Pons (tissue), 1 donor: Measurements from ENCODE around the gene COX19.
"Not testable (repeated sequence)": the region's sequence is repeated elsewhere in the genome, so short reads cannot be mapped to it uniquely, and the experiment has no call there.

Source experiments
- DNase-seq: peaks from one replicate; pipeline ENCODE4 v3.0.0-alpha.2; 2016; ENCODE audit warnings: low spot score

The COX19 gene

DNA sequence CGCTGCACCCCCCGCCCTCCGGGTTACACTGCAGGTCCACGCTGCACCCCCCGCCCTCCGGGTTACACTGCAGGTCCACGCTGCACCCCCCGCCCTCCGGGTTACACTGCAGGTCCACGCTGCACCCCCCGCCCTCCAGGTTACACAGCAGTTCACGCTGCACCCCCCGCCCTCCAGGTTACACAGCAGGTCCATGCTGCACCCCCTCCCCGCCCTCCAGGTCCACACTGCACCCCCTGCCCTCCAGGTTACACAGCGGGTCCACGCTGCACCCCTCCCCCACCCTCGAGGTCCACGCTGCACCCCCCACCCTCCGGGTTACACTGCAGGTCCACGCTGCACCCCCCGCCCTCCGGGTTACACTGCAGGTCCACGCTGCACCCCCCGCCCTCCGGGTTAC, 51.3 kb downstream of the COX19 start:
- not testable (repeated sequence) for DNase-seq

DNA sequence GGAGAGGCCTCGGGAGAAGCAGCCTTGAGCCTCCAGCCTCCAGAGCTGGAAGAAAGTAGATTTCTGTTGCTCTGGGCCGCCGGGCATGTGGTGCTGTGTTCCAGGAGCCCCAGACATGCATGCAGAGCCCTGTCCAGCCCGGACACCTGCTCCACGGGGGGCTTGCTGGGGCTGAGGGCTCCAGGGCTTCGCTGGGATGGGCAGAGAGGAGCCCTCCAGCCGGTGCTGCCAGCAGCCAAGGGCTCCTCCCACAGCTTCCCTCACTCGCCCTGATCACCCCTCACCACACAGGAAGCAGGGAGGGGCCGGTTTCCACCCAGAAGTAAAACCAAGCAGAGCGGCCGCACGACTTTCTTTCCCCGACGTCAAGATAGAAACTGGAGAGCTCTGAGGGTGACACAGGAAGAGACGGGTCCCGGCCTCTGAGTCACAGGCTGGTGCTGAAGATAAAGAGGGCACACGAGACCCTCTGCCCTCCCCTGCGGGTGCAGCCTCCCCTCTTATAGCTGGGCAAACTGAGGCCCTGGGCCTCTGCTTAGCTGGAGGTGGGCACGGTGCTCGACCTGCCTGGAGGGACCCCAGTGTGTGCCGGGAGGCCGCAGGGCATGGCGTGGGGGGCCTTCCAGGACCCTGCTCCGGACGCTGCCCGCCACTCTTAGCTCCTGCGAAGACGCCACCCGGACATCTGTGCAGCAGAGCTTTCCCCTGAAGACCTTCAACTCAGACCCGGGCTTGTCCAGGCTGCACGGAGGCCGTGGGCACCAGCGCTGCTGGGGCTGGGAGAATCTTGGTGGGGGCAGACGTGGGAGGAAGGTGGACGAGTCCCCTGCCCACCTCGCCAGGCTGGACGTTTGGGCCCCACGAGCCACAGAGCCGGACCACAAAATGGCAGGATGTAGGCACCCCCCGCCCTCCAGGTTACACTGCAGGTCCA, 52.0 kb downstream of the COX19 start:
- DNase-seq, result no peak

DNA sequence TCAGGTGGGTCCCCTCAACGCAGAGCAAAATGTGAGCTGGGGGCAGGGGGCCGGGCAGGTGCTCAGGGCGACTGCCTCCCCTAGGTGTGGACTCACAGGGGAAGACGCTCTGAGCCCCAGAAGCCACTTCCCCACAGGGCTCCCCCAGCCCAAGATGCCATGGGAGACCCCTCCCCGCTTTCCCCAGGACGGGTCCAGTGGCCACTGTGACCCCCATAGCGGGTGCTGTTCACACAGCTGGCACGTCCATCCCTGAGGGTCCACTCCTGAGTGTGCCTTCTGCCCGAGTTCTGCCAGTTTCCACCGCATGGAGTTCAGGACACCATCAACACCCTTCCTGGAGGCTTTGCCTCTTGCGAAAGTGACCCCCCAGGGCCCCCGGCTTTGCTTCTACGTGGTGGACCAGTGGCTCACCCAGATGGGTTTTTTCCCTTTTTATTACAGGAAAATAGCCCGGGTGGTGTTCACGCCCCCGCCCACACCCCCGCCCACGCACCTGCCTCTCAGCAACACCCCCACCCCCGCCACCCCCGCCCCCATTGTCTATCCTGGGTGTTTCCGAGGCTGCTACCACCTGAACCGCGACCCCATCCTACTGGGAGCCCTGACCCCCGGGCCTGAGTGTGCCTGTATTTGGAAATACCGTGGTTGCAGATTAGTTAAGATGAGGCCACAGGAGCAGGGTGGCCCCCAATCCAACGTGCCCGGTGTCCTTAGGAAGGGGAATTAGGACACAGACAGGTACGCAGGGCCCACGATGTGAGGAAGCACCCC, 52.8 kb downstream of the COX19 start:
- no peak for DNase-seq

DNA sequence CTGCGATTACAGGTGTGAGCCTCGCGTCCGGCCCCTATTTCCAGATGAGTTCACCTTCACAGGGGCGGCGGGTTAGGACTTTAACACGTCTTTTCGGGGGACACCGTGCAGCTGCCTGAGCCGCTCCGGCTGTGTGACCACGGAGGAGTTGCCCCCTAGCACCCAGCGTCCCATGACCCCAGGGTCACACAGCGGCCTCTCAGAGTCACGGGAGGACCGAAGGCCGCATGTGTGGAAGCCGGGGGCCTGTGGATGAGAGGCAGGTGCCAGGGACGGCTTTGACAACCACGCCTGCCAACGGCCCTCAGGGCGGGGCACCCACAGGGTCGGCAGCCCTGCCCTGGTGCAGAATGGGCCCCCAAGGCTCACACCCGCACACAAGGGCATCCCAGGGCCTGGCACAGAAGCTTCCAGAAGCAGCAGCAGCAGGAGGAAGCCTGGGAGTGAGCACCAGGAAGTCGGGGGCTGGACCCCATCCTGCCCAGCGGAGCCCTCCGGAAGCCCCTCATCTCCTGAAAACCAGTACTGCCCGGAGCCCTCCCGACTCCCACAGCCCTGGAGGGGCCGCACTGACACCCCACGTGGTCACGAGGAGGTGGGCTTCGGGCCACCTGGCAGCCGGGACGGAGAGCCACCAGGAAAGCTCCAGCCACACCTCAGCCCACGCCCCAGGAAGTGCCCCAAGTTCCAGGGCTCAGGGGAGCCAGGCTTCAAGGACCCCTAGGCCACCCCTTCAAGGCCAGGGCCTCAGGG, 53.6 kb downstream of the COX19 start:
- no peak for DNase-seq

DNA sequence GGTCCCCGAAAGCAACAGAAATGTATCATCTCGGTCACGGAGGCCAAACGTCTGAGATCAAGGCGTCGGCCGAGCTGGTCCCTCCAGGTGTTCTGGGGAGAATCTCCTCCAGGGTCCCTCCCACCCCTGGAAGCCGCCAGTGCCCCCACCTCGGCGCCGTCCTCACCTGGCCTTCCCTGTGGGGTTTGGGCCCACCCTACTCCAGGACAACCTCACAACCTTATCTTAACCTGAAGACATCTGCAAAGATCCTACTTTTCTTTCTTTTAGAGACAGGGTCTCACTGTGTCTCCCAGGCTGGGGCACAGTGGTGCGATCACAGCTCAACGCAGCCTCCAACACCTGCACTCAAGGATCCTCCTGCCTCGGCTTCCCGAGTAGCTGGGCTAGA, 54.3 kb downstream of the COX19 start:
- no peak for DNase-seq

DNA sequence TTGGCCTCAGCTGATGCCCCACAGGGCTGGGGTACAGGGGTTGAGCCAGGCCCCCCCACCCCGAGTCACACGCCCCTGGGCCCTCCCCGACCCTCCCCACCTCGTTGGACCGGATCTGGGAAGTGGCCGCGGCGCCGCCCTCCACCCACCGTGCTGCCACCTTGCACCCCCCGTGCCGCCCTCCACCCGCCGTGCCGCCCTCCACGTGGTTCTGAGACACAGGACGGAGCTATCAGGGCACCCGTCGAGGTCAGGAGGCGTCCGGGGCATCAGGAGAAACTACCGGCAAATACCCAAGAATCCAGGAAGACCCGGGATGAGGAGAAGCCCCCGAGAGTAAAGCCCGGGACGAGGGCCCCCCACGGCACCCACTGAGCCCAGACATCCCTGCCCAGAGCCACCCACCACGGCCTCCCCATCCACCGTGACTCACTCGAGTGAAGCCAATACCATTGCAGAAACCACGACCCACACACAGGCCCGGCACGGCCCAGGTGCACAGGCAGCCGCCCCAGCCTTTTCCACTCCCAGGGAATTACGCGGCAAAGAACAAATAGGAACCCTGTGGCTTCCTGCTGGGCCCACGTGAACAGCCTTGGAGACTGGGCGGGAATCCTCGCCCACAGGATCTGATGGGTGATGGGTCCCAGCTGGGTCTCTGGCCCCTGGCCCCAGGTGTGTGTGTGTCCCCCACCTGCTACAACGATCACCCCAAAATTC, 54.8 kb downstream of the COX19 start:
- DNase-seq, result no peak

DNA sequence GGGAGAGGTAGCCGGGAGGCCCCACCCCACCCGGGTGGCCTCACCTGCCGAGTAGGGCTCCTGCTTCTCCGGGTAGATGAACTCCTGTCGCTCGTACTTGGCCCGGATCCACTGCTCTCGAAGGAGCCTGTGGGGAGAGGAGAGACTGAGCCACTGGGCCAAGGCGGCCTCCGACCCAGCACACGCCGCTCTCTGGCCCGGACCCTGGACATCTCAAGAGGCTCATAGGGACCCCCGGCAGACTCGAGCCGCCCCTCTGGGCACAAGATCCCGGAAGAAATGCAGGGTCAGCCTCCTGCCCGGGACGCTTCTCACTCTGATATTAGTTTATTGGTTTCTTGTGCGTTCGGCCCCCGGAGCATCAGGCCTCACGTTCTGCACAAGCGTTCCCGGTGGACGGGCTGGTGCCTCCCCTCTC, 55.4 kb downstream of the COX19 start:
- no peak for DNase-seq

DNA sequence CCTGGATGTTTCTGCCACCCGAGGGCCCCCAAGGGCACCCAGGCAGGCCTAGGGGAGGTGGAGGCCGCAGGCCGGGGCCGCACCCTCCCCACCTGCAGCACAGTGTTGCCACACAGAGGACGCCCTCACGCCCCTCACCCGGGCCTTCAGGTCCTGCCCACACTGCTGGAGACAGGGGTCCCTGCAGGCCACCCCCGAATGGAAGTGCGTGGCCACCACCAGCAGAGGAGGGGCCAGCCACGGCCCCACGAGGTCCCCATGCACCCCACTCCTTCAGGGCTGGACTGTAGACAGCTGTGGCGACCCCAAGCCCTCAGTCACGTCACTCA, 56.3 kb downstream of the COX19 start:
- no peak for DNase-seq

DNA sequence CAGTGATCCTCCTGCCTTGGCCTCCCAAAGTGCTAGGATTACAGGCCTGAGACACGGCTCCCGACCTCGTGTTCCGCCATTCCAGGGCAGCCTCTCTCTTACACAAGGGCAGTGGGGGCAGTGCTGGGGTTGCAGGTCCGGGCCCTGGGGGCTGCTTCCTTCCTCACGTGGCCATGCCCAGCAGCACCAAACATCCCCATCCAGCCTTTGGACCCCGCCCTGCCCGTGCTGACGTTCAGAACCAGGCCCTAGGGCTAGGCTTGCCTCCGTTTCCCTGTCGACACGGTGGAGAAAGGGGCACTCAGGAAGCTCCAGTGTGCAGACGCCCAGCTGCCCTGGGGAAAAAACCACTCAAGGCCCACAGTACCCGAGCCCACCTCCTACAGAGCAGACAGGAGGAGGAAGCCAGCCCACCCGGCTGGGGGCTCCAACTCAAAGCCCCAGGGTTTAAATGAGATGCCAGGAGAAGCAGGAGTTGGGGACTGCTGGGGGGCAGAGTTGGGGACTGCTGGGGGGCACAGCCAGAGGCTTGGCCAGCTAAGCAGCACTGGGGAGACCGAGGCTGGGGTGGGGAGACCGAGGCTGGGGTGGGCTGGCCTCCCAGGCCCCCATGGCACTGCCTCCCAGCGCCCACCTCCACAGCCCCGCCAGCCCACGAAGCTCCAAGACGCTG, 56.8 kb downstream of the COX19 start:
- no peak for DNase-seq

DNA sequence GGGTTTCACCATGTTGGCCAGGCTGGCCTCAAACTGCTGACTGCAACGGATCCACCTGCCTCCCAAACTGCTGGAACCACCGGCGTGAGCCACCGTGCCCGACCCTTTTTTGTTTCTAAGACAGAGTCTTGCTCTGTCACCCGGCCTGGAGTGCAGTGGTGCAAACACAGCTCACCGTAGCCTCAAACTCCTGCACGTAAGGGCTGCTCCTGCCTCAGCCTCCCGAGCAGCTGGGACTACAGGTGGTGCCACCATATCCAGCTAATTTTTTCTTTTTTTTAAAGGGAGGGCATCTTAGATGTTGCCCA, 57.3 kb downstream of the COX19 start:
- no peak for DNase-seq

DNA sequence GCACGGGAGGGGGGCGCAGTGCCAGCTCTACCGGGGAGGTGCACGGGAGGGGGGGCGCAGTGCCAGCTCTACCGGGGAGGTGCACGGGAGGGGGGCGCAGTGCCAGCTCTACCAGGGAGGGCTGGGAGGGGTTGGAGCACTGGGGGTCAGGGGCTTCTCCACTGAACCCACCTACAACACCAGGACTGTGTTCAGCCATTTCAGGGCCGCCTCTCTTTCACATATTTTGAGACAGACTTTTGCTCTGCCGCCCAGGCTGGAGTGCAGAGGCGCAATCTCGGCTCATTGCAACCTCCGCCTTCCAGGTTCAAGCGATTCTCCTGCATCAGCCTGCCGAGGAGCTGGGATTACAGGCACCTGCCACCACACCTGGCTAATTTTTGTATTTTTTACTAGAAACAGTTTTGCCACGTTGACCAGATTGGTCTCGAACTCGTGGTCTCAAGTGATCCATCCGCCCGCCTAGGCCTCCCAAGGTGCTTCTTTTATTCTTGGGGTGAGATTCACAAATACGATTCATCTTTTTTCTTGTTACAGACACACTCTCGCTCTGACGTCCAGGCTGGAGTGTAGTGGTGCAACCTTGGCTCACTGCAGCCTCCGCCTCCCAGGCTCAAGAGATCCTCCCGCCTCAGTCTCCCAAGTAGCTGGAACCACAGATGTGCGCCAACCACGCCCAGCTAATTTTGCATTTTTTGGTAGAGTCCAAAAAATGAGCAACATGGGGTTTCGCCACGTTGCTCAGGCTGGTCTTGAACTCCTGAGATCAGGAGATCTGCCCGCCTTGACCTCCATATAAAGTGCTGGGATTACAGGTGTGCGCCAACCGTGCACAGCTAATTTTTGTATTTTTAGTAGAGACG, 57.9 kb downstream of the COX19 start:
- no peak for DNase-seq

DNA sequence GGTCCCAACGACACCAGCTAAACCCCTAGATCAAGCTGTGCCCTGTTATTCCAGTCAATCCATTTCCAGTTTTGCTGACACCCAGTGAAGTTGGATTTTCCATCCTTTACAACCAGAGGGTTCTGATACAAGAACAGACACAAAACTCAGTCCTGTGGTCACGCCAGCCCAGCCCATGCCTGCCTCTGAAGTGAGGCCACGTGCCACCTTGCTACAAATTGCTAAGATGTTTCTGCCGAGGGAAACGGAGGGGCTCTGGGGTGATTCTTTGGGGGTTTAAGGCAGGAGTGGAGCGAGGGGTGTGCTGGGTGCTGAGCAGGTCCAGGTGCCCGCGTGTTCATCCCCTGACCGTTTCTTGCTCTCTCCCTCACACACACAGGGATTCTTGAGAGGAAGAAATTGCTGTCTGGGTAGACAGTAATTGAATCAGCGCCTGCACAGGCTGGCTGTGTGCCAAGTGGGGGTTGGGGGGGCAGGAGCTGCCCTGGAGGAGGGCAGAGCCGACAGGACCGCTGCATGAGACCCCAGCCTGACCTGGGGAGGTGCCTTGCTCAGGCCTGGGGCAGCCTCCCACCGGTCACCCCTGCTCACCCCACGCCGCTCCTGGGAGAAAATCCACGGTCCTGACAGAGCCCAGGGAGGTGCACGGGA, 58.9 kb downstream of the COX19 start:
- no peak for DNase-seq
